Measurements from ENCODE around the gene CD28.

DNA sequence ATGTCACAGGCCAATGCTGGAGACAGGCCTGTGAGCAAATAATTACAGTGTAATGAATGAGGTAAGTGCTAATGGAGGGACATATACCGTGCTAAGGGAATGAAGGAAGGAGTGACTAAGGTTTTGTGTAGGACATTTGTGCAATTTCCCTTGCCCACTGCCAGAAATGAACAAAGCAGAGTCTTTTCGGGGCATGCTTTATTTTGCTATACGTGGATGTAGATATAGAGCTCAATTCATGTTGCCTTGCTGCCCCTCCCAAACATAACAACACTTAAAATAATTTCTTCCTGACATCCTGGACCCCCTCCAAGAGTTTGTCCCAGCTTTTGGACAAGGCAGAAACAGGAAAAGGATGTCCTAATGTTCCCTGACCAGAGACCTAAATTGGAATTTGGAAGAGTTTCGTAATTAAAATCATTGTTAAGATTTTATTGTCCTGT is 23.7 kb upstream of the CD28 start:
- no peak for TF ChIP-seq CTCF (IDR thresholded peaks at IDR 0.05; ENCODE audit: extremely low read depth in 1 of 2, insufficient read depth in 1 of 2, low read depth in 1 of 2, low read length in 2 of 2)
- no peak for TF ChIP-seq POLR2A (IDR thresholded peaks at IDR 0.05; ENCODE audit: low read depth, low read length)
- TF ChIP-seq, protein P1, sequence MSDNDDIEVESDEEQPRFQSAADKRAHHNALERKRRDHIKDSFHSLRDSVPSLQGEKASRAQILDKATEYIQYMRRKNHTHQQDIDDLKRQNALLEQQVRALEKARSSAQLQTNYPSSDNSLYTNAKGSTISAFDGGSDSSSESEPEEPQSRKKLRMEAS (IDR thresholded peaks at IDR 0.05; ENCODE audit: insufficient read depth, insufficient read length), result no peak
- no peak for TF ChIP-seq EZH2 (IDR thresholded peaks at IDR 0.05; ENCODE audit: borderline replicate concordance, low read depth, low read length, severe bottlenecking)
- peak; percentile 30 for TF ChIP-seq POLR2AphosphoS5 (IDR thresholded peaks at IDR 0.05; ENCODE audit: insufficient read depth, low read depth, low read length)
- no peak for TF ChIP-seq MYC (IDR thresholded peaks at IDR 0.05; ENCODE audit: low read depth, low read length)
- TF ChIP-seq FOS (IDR thresholded peaks at IDR 0.05; ENCODE audit: borderline replicate concordance, insufficient read depth, low read length), result peak; percentile 27
- TF ChIP-seq JUN (IDR thresholded peaks at IDR 0.05; ENCODE audit: borderline replicate concordance, insufficient read depth, insufficient read length, low read depth), result peak; percentile 73
